K562 (cell line): ENCODE results near the gene ADAP1. TPM values are rescaled to one million over a fixed set of nuclear protein-coding genes. Genes with fewer than 3 reads are reported as not detected.
A peak's percentile ranks its signal among the peaks of the same experiment; 100 is the strongest.

Experiments
- ATAC-seq: fragments of 200-7000 bp; cut with Tn5 transposase; 3 replicates; pipeline ENCODE4 v1.9.1; 2020; ENCODE audit warnings: moderate library complexity
- BruUV-seq: library from RNA; stranded (reverse); fragments of 400-500 nt; replicated peaks from 2 replicates; lab custom pipeline; 2021; lab: Mats Ljungman, UMichigan
- CTCF ChIA-PET: fragments of 300-600 bp; formaldehyde crosslinking; extraction: SDS; loops from one replicate; lab custom pipeline; 2021; ENCODE audit warnings: low intra/inter-chr PET ratio; lab: Yijun Ruan, JAX
- POLR2A ChIA-PET: fragments of 300-600, 350-650 bp; sonication (Branson Sonifier 250); formaldehyde crosslinking; extraction: SDS; loops from one replicate; lab custom pipeline; 2021; ENCODE audit warnings: antibody characterized with exemption, inconsistent platforms; lab: Yijun Ruan, JAX
- DNase-seq, 4 experiments: peaks; one replicate each; pipeline versions ENCODE4 v3.0.0 to v3.0.0-alpha.2; 2011 to 2018; ENCODE audit warnings: low spot score in 3 of 4, mixed read lengths in 3 of 4; ENCODE audit errors: extremely low read depth in 1 of 4
- FAIRE-seq: peaks from 2 replicates; lab custom pipeline; 2011; peaks lifted over from hg19 to GRCh38; lab: Jason Lieb, UNC
- H2AFZ ChIP-seq: 2 replicates; pipeline ENCODE4 v1.6.0; 2011; ENCODE audit warnings: low read depth, low read length, control low read depth, inconsistent platforms
- H3K27ac ChIP-seq: fragments of 200-600 bp; 3 replicates; pipeline ENCODE4 v1.8.0; 2011; ENCODE audit warnings: low read depth, mild to moderate bottlenecking, control low read depth, inconsistent platforms, low read length, moderate library complexity, mixed read lengths; ENCODE audit errors: extremely low read depth
- H3K27me3 ChIP-seq, 2 experiments: fragments of 300-600 bp in 1 of 2; 2 replicates in 1 of 2; 3 replicates in 1 of 2; pipeline versions ENCODE4 v1.6.0 to v1.8.0; 2011; ENCODE audit warnings: inconsistent platforms in 2 of 2, low read length in 2 of 2, mild to moderate bottlenecking in 1 of 2, mixed read lengths in 1 of 2, moderate library complexity in 1 of 2; ENCODE audit not compliant: control insufficient read depth in 2 of 2, insufficient read depth in 2 of 2
- H3K36me3 ChIP-seq: fragments of 300-600 bp; 3 replicates; pipeline ENCODE4 v1.8.0; 2011; ENCODE audit warnings: mild to moderate bottlenecking, low read length, inconsistent platforms; ENCODE audit not compliant: control insufficient read depth, insufficient read depth
- H3K4me1 ChIP-seq, 2 experiments: fragments of 200-600 bp in 1 of 2; replicated peaks in 1 of 2; 2 replicates in 1 of 2; 3 replicates in 1 of 2; pipeline versions ENCODE4 v1.5.1 to v1.8.0; 2011; ENCODE audit warnings: inconsistent platforms in 2 of 2, low read length in 2 of 2, mild to moderate bottlenecking in 1 of 2, mixed read lengths in 1 of 2, moderate library complexity in 1 of 2; ENCODE audit not compliant: control insufficient read depth in 2 of 2, insufficient read depth in 2 of 2
- H3K4me2 ChIP-seq: 2 replicates; pipeline ENCODE4 v1.6.1; 2011; ENCODE audit warnings: low read length, control low read depth, inconsistent platforms, mixed read lengths; ENCODE audit not compliant: insufficient read depth
- H3K4me3 ChIP-seq: fragments of 200-600 bp; sonication (generic), shearing (Covaris generic); 2 replicates; pipeline ENCODE4 v1.5.1; 2016; ENCODE audit warnings: control low read depth, inconsistent platforms
- H3K79me2 ChIP-seq: fragments of 200-600 bp; 3 replicates; pipeline ENCODE4 v1.8.0; 2011; ENCODE audit warnings: low read length, inconsistent platforms; ENCODE audit not compliant: control insufficient read depth, insufficient read depth
- H3K9ac ChIP-seq, 2 experiments: 2 replicates each; pipeline versions ENCODE4 v1.6.0 to v1.6.1; 2011; ENCODE audit warnings: low read depth in 2 of 2, low read length in 2 of 2, control low read depth in 1 of 2, inconsistent platforms in 1 of 2, mild to moderate bottlenecking in 1 of 2, mixed read lengths in 1 of 2; ENCODE audit not compliant: insufficient read depth in 1 of 2
- H3K9me1 ChIP-seq: one replicate; pipeline ENCODE4 v1.6.0; 2011; ENCODE audit warnings: inconsistent platforms, mild to moderate bottlenecking, low read length, moderate library complexity; ENCODE audit not compliant: control insufficient read depth, insufficient read depth
- H3K9me3 ChIP-seq: replicated peaks from 2 replicates; pipeline ENCODE4 v1.5.1; 2011; ENCODE audit warnings: low read depth, low read length, inconsistent platforms; ENCODE audit not compliant: control insufficient read depth, insufficient read depth
- H4K20me1 ChIP-seq: replicated peaks from 2 replicates; pipeline ENCODE4 v1.6.1; 2011; ENCODE audit warnings: low read length, inconsistent platforms, mixed read lengths; ENCODE audit not compliant: control insufficient read depth, insufficient read depth
- C11orf30 ChIP-seq: fragments of 450-650 bp; IDR thresholded peaks from 2 replicates; pipeline ENCODE4 v1.6.1; 2016; ENCODE audit warnings: low read depth, mild to moderate bottlenecking
- CREB1 ChIP-seq, 2 experiments: sonication (generic) in 1 of 2; formaldehyde crosslinking in 1 of 2; IDR thresholded peaks; 2 replicates each; pipeline versions ENCODE4 v1.6.1 to v1.8.0; 2012 to 2022; ENCODE audit warnings: inconsistent platforms in 1 of 2, mild to moderate bottlenecking in 1 of 2, missing genetic modification reagents in 1 of 2, moderate library complexity in 1 of 2
- JUNB ChIP-seq: fragments of 450-650 bp; formaldehyde crosslinking; conservative IDR thresholded peaks from 2 replicates; pipeline ENCODE4 v1.4.0; 2020; ENCODE audit warnings: mild to moderate bottlenecking
- MAFF ChIP-seq: IDR thresholded peaks from 2 replicates; pipeline ENCODE4 v1.6.1; 2012; ENCODE audit warnings: low read length, improper control_type of control experiment
- MAFG ChIP-seq: fragments of 450-650 bp; conservative IDR thresholded peaks from 2 replicates; pipeline ENCODE4 v1.6.1; 2016; ENCODE audit warnings: missing genetic modification characterization, missing compliant biosample characterization
- MAX ChIP-seq: sonication (generic); formaldehyde crosslinking; IDR thresholded peaks from 2 replicates; pipeline ENCODE4 v1.9.0; 2022; ENCODE audit warnings: mild to moderate bottlenecking, missing genetic modification reagents
- NELFE ChIP-seq: IDR thresholded peaks from 2 replicates; pipeline ENCODE4 v1.6.1; 2011; ENCODE audit warnings: mild to moderate bottlenecking; ENCODE audit not compliant: insufficient read depth, insufficient read length
- TFAP4 ChIP-seq: sonication (generic); formaldehyde crosslinking; IDR thresholded peaks from 2 replicates; pipeline ENCODE4 v1.8.0; 2022; ENCODE audit warnings: missing genetic modification reagents, mild to moderate bottlenecking, moderate library complexity, borderline replicate concordance
- YY1 ChIP-seq, 3 experiments: IDR thresholded peaks; 2 replicates each; pipeline ENCODE4 v1.6.1; 2011; ENCODE audit warnings: low read length in 2 of 3, mild to moderate bottlenecking in 2 of 3, moderate library complexity in 2 of 3, borderline replicate concordance in 1 of 3, control low read depth in 1 of 3, low read depth in 1 of 3; ENCODE audit not compliant: insufficient read depth in 3 of 3, insufficient replicate concordance in 2 of 3, control insufficient read depth in 1 of 3, insufficient read length in 1 of 3; ENCODE audit errors: extremely low read depth in 1 of 3
- ZBTB7A ChIP-seq: IDR thresholded peaks from 2 replicates; pipeline ENCODE4 v1.6.1; 2011; ENCODE audit warnings: low read depth, mild to moderate bottlenecking, low read length, moderate library complexity, borderline replicate concordance; ENCODE audit not compliant: control insufficient read depth
- ZNF316 ChIP-seq: fragments of 450-650 bp; IDR thresholded peaks from 2 replicates; pipeline ENCODE4 v1.6.1; 2016
- ZNF695 ChIP-seq: fragments of 450-650 bp; formaldehyde crosslinking; IDR thresholded peaks from 2 replicates; pipeline ENCODE4 v1.4.0; 2020; ENCODE audit warnings: mild to moderate bottlenecking, moderate library complexity
- WGBS: fragments of 100-300 bp; shearing (Covaris generic); methylation state at CpG from one replicate; pipeline ENCODE4 v1.1.6; 2016; ENCODE audit warnings: low coverage, mixed read lengths; ENCODE audit not compliant: insufficient coverage; ENCODE audit errors: missing lambda C conversion rate; 5-methylcytosine and 5-hydroxymethylcytosine counted together
- in situ Hi-C: fragments of 300-500 bp; cut with MboI; formaldehyde crosslinking; loops from 4 replicates; pipeline ENCODE4 v1.15.0; 2018; ENCODE audit warnings: inconsistent platforms, mixed read lengths
- intact Hi-C: fragments of 100-400 bp; cut with micrococcal nuclease; formaldehyde crosslinking; loops from 2 replicates; pipeline ENCODE4 v1.14.2; 2022
- polyA plus RNA-seq, 8 experiments: library from polyadenylated mRNA; depleted of rRNA in 4 of 8; stranded (reverse) in 5 of 8; unstranded in 3 of 8; fragments of >200 nt; fragmentation: Nextera tagmentation in 2 of 8; fragmentation: Illumina TruSeq in 1 of 8; extraction: Ambion mirVana in 2 of 8; extraction: Trizol in 1 of 8; gene quantifications; 2 replicates each; pipeline versions ENCODE4 v1.2.1 to v1.2.3, GENCODE V29; 2011 to 2014; ENCODE audit warnings: inconsistent platforms in 1 of 8, missing spikeins in 1 of 8
- total RNA-seq, 7 experiments: library from RNA; depleted of rRNA in 6 of 7; stranded (reverse); fragments of >200 nt in 6 of 7; fragmentation: Illumina TruSeq in 2 of 7; extraction: Trizol in 2 of 7; gene quantifications; 2 replicates each; pipeline versions ENCODE4 v1.2.1 to v1.2.3, GENCODE V29; 2011 to 2021; ENCODE audit warnings: low replicate concordance in 1 of 7

The ADAP1 gene
- total and polyA plus RNA-seq, 9 of the 15 experiments (the other 6 are each of a cell fraction or from before 2014, with no cell fraction given) = 0.27 to 1.4 (median 0.52) TPM; not detected in 3

- intact Hi-C loops = no loop called here
These were observed 16.3 kb upstream of the ADAP1 start for GRCh38 chr7:970744-971143.

More at GRCh38 chr7:970744-971143, 16.3 kb upstream of the ADAP1 start:
- in situ Hi-C loops = no loop called here
- ATAC-seq (no peak), DNase-seq (no peak), FAIRE-seq (no peak)
- ChIA-PET CTCF (interaction anchor here (0.6 kb wide), 1 partner anchor 599 kb away, joined by 4 read pairs; the partner anchor contains the start of gene PSMG3), POLR2A (interaction anchor here (0.7 to 1.2 kb wide), 2 partner anchors 8 to 13 kb away, joined by 3 read pairs; no protein-coding TSS in a partner anchor)
- Histone ChIP-seq H3K79me2 (peaks cover 46% of the 10 kb centered on the region), H3K27me3 (no peaks in the 10 kb centered on the region), H3K9ac (no peak overlapping the region; a peak in 1 of 4 replicates), H3K9me1 (no peaks in the 10 kb centered on the region), H2AFZ (no peak overlapping the region), H3K4me3 (no peak overlapping the region), H3K4me1 (peaks cover 7 to 20% of the 10 kb centered on the region in 2 experiments; a peak in 4 of 5 replicates), H3K27ac (no peak overlapping the region; the same call in 2 of the 3 replicates), H4K20me1 (no peaks in the 10 kb centered on the region; the same call in 1 of the 2 replicates), H3K4me2 (no peak overlapping the region), H3K9me3 (no peaks in the 10 kb centered on the region), H3K36me3 (peaks cover 67% of the 10 kb centered on the region)
- WGBS = 79% methylated on average over 6 of the region's 6 CpGs
- peak; percentile 20; the same call in 1 of the 2 replicates for TF ChIP-seq TFAP4 (CRISPR knock-in tag)
- TF ChIP-seq C11orf30 = peak; percentile 83
- no peak for TF ChIP-seq CREB1 (IDR thresholded peaks at IDR 0.05)
- no peak for TF ChIP-seq CREB1 (CRISPR knock-in tag; IDR thresholded peaks at IDR 0.05)
- no peak for TF ChIP-seq JUNB (CRISPR knock-in tag)
- TF ChIP-seq MAX = 0 out of 2 replicates have a peak, but pooled peaks have one; percentile 25
- TF ChIP-seq ZNF695 (CRISPR knock-in tag) = no peak
- TF ChIP-seq MAFG (tag) = peak; percentile 77
- TF ChIP-seq NELFE = no peak
- peak; percentile 86 for TF ChIP-seq ZNF316
- peak in 1 of 3 experiments; percentile 21 for TF ChIP-seq YY1 (IDR thresholded peaks at IDR 0.05; ENCODE audit: borderline replicate concordance in 1 of 3, control insufficient read depth in 1 of 3, extremely low read depth in 1 of 3, insufficient read depth in 3 of 3, insufficient read length in 1 of 3, insufficient replicate concordance in 2 of 3, low read depth in 1 of 3, low read length in 2 of 3)
- peak; percentile 23; the same call in 1 of the 2 replicates for TF ChIP-seq MAFF
- no peak for TF ChIP-seq ZBTB7A
- no TSS peak for BruUV-seq
